Measurements from ENCODE around the gene STAB2.

- TF ChIP-seq CTCF (IDR thresholded peaks at IDR 0.05) (no peak), EZH2 (IDR thresholded peaks at IDR 0.05; ENCODE audit: borderline replicate concordance, insufficient read depth, low read depth, low read length, poor library complexity, severe bottlenecking) (no peak)
Measured at GRCh38 chr12:103586791-103587370, at the start of gene STAB2.
